Kidney (tissue), 14 donors: ENCODE measurements around the gene SUPT6H. TPM values are rescaled to one million over a fixed set of nuclear protein-coding genes. Genes with fewer than 3 reads are reported as not detected.

ENCODE experiments used
- DNase-seq, 5 donors: peaks; one replicate each; pipeline ENCODE4 v3.0.0-alpha.2; 2013 to 2020
- FAIRE-seq: peaks from 2 replicates; lab custom pipeline; 2012; peaks lifted over from hg19 to GRCh38; lab: Jason Lieb, UNC
- H3K27ac ChIP-seq, 2 donors: one replicate each; pipeline ENCODE4 v1.7.0; 2013; ENCODE audit warnings: low read depth in 2 of 2, low read length in 2 of 2, inconsistent platforms in 1 of 2
- H3K27me3 ChIP-seq: one replicate; pipeline ENCODE4 v1.7.1; 2013; ENCODE audit warnings: low read length, inconsistent platforms; ENCODE audit not compliant: control insufficient read depth, insufficient read depth
- H3K36me3 ChIP-seq, 3 donors: one replicate each; pipeline versions ENCODE4 v1.7.0 to v1.7.1; 2013; ENCODE audit warnings: low read length in 3 of 3, control low read depth in 1 of 3, inconsistent platforms in 1 of 3; ENCODE audit not compliant: insufficient read depth in 3 of 3, control insufficient read depth in 2 of 3
- H3K4me1 ChIP-seq, 3 donors: one replicate each; pipeline versions ENCODE4 v1.7.0 to v1.7.1; 2013; ENCODE audit warnings: low read length in 3 of 3, inconsistent platforms in 1 of 3, low read depth in 1 of 3; ENCODE audit not compliant: control insufficient read depth in 2 of 3, insufficient read depth in 2 of 3
- H3K4me3 ChIP-seq, 3 donors: one replicate each; pipeline versions ENCODE4 v1.7.0 to v1.8.1; 2013; ENCODE audit warnings: low read length in 3 of 3, control low read depth in 1 of 3, inconsistent platforms in 1 of 3
- H3K9ac ChIP-seq, 3 donors: one replicate each; pipeline versions ENCODE4 v1.7.0 to v1.7.1; 2013; ENCODE audit warnings: low read length in 3 of 3, control low read depth in 1 of 3, inconsistent platforms in 1 of 3
- H3K9me3 ChIP-seq, 3 donors: one replicate each; pipeline versions ENCODE4 v1.7.0 to v1.7.1; 2013; ENCODE audit warnings: low read length in 3 of 3, control low read depth in 1 of 3, inconsistent platforms in 1 of 3; ENCODE audit not compliant: control insufficient read depth in 2 of 3, insufficient read depth in 1 of 3
- CTCF ChIP-seq: IDR thresholded peaks from 3 replicates; pipeline ENCODE4 v1.5.1; 2012; ENCODE audit warnings: mild to moderate bottlenecking, moderate library complexity, borderline replicate concordance; ENCODE audit not compliant: insufficient read depth; ENCODE audit errors: extremely low read depth
- intact Hi-C: fragments of 100-400 bp; cut with DNase I; formaldehyde crosslinking; loops from one replicate; pipeline ENCODE4 v1.11.1; 2022
- polyA plus RNA-seq: library from polyadenylated mRNA; stranded (reverse); fragments of 350-450 nt; fragmentation: Illumina TruSeq; extraction: RNeasy Lipid Tissue Mini Kit (QIAGEN cat#74804); gene quantifications from one replicate; pipeline ENCODE4 v1.2.3, GENCODE V29; 2014; ENCODE audit warnings: low read depth, low replicate concordance; ENCODE audit not compliant: insufficient read depth
- total RNA-seq: library from RNA; stranded (reverse); fragmentation: NEBNext Ultra II Directional; extraction: Animal tissue kit (Norgen Biotek cat#: 25700); gene quantifications from one replicate; pipeline ENCODE4 v1.2.1, GENCODE V29; 2021
- donor health status: control.
- donor health status: control.
- donor health status: control.
- donor health status: control.
- donor health status: control.
- donor health status: DM: yes; HTN: yes; CAD: no.
- donor health status: Normal renal cell carcinoma (clear cell type).

SUPT6H gene
- total and polyA plus RNA-seq, 2 donors from 2014 or later, result 21.4 to 61.5 TPM

- peak in 1 of 5 donors; percentile 27 for DNase-seq
- intact Hi-C loops, result no loop called here
- FAIRE-seq, result no peak
- H3K9me3 ChIP-seq, result no peaks in the 10 kb centered on the region
- H3K4me3 ChIP-seq, result no peak overlapping the region
- no peaks in the 10 kb centered on the region for H3K27me3 ChIP-seq
- no peak overlapping the region for H3K9ac ChIP-seq
- no peak overlapping the region for H3K27ac ChIP-seq
- no peak for TF ChIP-seq CTCF
- H3K36me3 ChIP-seq, result peaks cover 0 to 15% (median 5%) of the 10 kb centered on the region in 3 donors
- H3K4me1 ChIP-seq, result peaks cover 4 to 17% (median 8%) of the 10 kb centered on the region in 3 donors
Measured at GRCh38 chr17:28712705-28713415, 50.9 kb downstream of the SUPT6H start.

- peaks cover 0 to 15% (median 5%) of the 10 kb centered on the region in 3 donors for H3K36me3 ChIP-seq
- FAIRE-seq (no peak), DNase-seq (no peak)
- intact Hi-C loops, result no loop called here
- H3K9me3 ChIP-seq, result no peaks in the 10 kb centered on the region
- peaks cover 6 to 28% (median 11%) of the 10 kb centered on the region in 3 donors for H3K4me1 ChIP-seq
- H3K4me3 ChIP-seq, result no peak overlapping the region
- no peak overlapping the region for H3K27ac ChIP-seq
- no peaks in the 10 kb centered on the region for H3K27me3 ChIP-seq
- TF ChIP-seq CTCF, result no peak
- no peak overlapping the region for H3K9ac ChIP-seq
Measured at GRCh38 chr17:28714281-28714680, 52.3 kb downstream of the SUPT6H start.

GRCh38 chr17:28715217-28715616, 53.2 kb downstream of the SUPT6H start:
- FAIRE-seq, result no peak
- no peak for TF ChIP-seq CTCF

More at GRCh38 chr17:28715217-28715616, 53.2 kb downstream of the SUPT6H start:
- no peaks in the 10 kb centered on the region for H3K27me3 ChIP-seq
- H3K4me3 ChIP-seq, result no peak overlapping the region
- H3K36me3 ChIP-seq, result peaks cover 0 to 15% (median 5%) of the 10 kb centered on the region in 3 donors
- no peak for DNase-seq
- H3K4me1 ChIP-seq, result peaks cover 6 to 28% (median 11%) of the 10 kb centered on the region in 3 donors
- no peak overlapping the region for H3K27ac ChIP-seq
- no peaks in the 10 kb centered on the region for H3K9me3 ChIP-seq
- no peak overlapping the region for H3K9ac ChIP-seq
- intact Hi-C loops, result no loop called here
